ENCODE data around the gene ANG. TPM values are rescaled to one million over a fixed set of nuclear protein-coding genes. Genes with fewer than 3 reads are reported as not detected.

Gene ANG
- total and polyA plus RNA-seq, 9 of the 15 experiments (the other 6 are each of a cell fraction or from before 2014, with no cell fraction given) = 0.21 to 0.73 (median 0.34) TPM; not detected in 4

GRCh38 chr14:20652996-20653975 is 35.3 kb upstream of the ANG start (continued):
- no peak for TF ChIP-seq ZNF398 (CRISPR knock-in tag; IDR thresholded peaks at IDR 0.05)
- TF ChIP-seq ZNF197 (CRISPR knock-in tag; IDR thresholded peaks at IDR 0.05; ENCODE audit: low read depth) = no peak
- peak; percentile 55; the same call in 1 of the 2 replicates for TF ChIP-seq TEAD4 (IDR thresholded peaks at IDR 0.05; ENCODE audit: low read length)
- no peak for TF ChIP-seq TEAD4 (CRISPR knock-in tag; IDR thresholded peaks at IDR 0.05; ENCODE audit: borderline replicate concordance)
- TF ChIP-seq EHMT2 (IDR thresholded peaks at IDR 0.05) = 0 out of 2 replicates have a peak, but pooled peaks have one; percentile 13
- TF ChIP-seq GTF3C2 (IDR thresholded peaks at IDR 0.05; ENCODE audit: borderline replicate concordance, extremely low read depth, insufficient read length) = peak; percentile 94
